Uterus (tissue), 4 donors: Measurements from ENCODE around the gene TFB1M. TPM values are rescaled to one million over a fixed set of nuclear protein-coding genes. Genes with fewer than 3 reads are reported as not detected.

Experiments used
- DNase-seq, 2 donors: peaks; one replicate each; pipeline ENCODE4 v3.0.0-alpha.2; 2019 to 2020
- H3K27ac ChIP-seq, 2 donors: fragments of 200-600 bp; sonication (generic); 1 replicate in 1 of 2; 2 replicates in 1 of 2; pipeline ENCODE4 v1.5.1; 2016 to 2018
- H3K27me3 ChIP-seq, 2 donors: fragments of 200-600 bp; sonication (generic); one replicate each; pipeline ENCODE4 v1.5.1; 2018 to 2019; ENCODE audit warnings: control low read depth in 1 of 2
- H3K36me3 ChIP-seq, 2 donors: fragments of 200-600 bp; sonication (generic); one replicate each; pipeline ENCODE4 v1.5.1; 2019; ENCODE audit warnings: control low read depth in 1 of 2
- H3K4me1 ChIP-seq, 2 donors: fragments of 200-600 bp; sonication (generic); one replicate each; pipeline ENCODE4 v1.5.1; 2018 to 2019; ENCODE audit warnings: control low read depth in 1 of 2
- H3K4me3 ChIP-seq, 2 donors: fragments of 200-600 bp; sonication (generic); 1 replicate in 1 of 2; 2 replicates in 1 of 2; pipeline ENCODE4 v1.5.1; 2018 to 2019; ENCODE audit warnings: mild to moderate bottlenecking in 1 of 2
- H3K9me3 ChIP-seq, 2 donors: fragments of 200-600 bp; sonication (generic); one replicate each; pipeline ENCODE4 v1.5.1; 2019; ENCODE audit warnings: control low read depth in 1 of 2
- CTCF ChIP-seq, 4 experiments: fragments of 200-600 bp in 2 of 4; fragments of 450-650 bp in 2 of 4; sonication (generic) in 2 of 4; IDR thresholded peaks; one replicate each; pipeline ENCODE4 v1.5.1; 2016 to 2019; ENCODE audit warnings: antibody characterized with exemption in 4 of 4, mild to moderate bottlenecking in 2 of 4, moderate library complexity in 1 of 4
- POLR2A ChIP-seq, 2 donors: fragments of 450-650 bp; IDR thresholded peaks; one replicate each; pipeline ENCODE4 v1.6.1; 2016; ENCODE audit warnings: antibody characterized with exemption in 2 of 2, mild to moderate bottlenecking in 1 of 2, moderate library complexity in 1 of 2
- intact Hi-C: fragments of 100-400 bp; cut with DNase I; formaldehyde crosslinking; loops from one replicate; pipeline ENCODE4 v1.15.1; 2023; ENCODE audit warnings: low total_unique reads
- total RNA-seq, 4 donors: library from RNA; depleted of rRNA in 3 of 4; stranded (reverse); fragments of >200 nt in 3 of 4; gene quantifications; one replicate each; pipeline versions ENCODE4 v1.1.0 to v1.2.4, GENCODE V29; 2014 to 2023
- donor health status: DM: yes; HTN: yes; CAD: no.

Gene TFB1M
- total RNA-seq, 4 donors from 2014 or later = 0.59 to 46.1 (median 20.9) TPM

GRCh38 chr6:155301867-155302266, 12.4 kb downstream of the TFB1M start:
- no peaks in the 10 kb centered on the region for H3K9me3 ChIP-seq
- TF ChIP-seq CTCF (IDR thresholded peaks at IDR 0.05) (no peak), POLR2A (IDR thresholded peaks at IDR 0.05) (no peak)
- no peak overlapping the region for H3K27ac ChIP-seq
- intact Hi-C loops = no loop called here
- DNase-seq = no peak
- no peak overlapping the region for H3K4me3 ChIP-seq
- H3K36me3 ChIP-seq = no peaks in the 10 kb centered on the region
- H3K4me1 ChIP-seq = no peaks in the 10 kb centered on the region
- H3K27me3 ChIP-seq = no peaks in the 10 kb centered on the region

- TF ChIP-seq POLR2A (IDR thresholded peaks at IDR 0.05) = no peak
- TF ChIP-seq CTCF (IDR thresholded peaks at IDR 0.05) = no peak
- no peaks in the 10 kb centered on the region for H3K36me3 ChIP-seq
- no peak for DNase-seq
Observed at GRCh38 chr6:155297669-155298068, 16.6 kb downstream of the TFB1M start.

GRCh38 chr6:155292711-155293110, 21.6 kb downstream of the TFB1M start:
- Histone ChIP-seq H3K36me3 (no peaks in the 10 kb centered on the region), H3K27me3 (no peaks in the 10 kb centered on the region), H3K27ac (no peak overlapping the region), H3K9me3 (no peaks in the 10 kb centered on the region), H3K4me3 (no peak overlapping the region), H3K4me1 (no peaks in the 10 kb centered on the region)
- no peak for DNase-seq
- intact Hi-C loops = no loop called here
- TF ChIP-seq CTCF (IDR thresholded peaks at IDR 0.05) = no peak
- no peak for TF ChIP-seq POLR2A (IDR thresholded peaks at IDR 0.05)

More at GRCh38 chr6:155297669-155298068, 16.6 kb downstream of the TFB1M start:
- H3K4me3 ChIP-seq = no peak overlapping the region
- H3K9me3 ChIP-seq = no peaks in the 10 kb centered on the region
- no peaks in the 10 kb centered on the region for H3K27me3 ChIP-seq
- intact Hi-C loops = no loop called here
- H3K27ac ChIP-seq = no peak overlapping the region
- no peaks in the 10 kb centered on the region for H3K4me1 ChIP-seq

GRCh38 chr6:155291291-155291690, 23.0 kb downstream of the TFB1M start:
- TF ChIP-seq POLR2A (IDR thresholded peaks at IDR 0.05) (no peak), CTCF (IDR thresholded peaks at IDR 0.05) (no peak)
- no peaks in the 10 kb centered on the region for H3K27me3 ChIP-seq
- DNase-seq = no peak
- H3K9me3 ChIP-seq = no peaks in the 10 kb centered on the region
- intact Hi-C loops = no loop called here
- H3K36me3 ChIP-seq = no peaks in the 10 kb centered on the region
- no peaks in the 10 kb centered on the region for H3K4me1 ChIP-seq
- no peak overlapping the region for H3K4me3 ChIP-seq
- no peak overlapping the region for H3K27ac ChIP-seq

- no peaks in the 10 kb centered on the region for H3K36me3 ChIP-seq
Observed at GRCh38 chr6:155290491-155290890, 23.8 kb downstream of the TFB1M start.

More at GRCh38 chr6:155290491-155290890, 23.8 kb downstream of the TFB1M start:
- DNase-seq = no peak
- intact Hi-C loops = no loop called here
- no peaks in the 10 kb centered on the region for H3K4me1 ChIP-seq
- no peak overlapping the region for H3K27ac ChIP-seq
- no peaks in the 10 kb centered on the region for H3K9me3 ChIP-seq
- no peaks in the 10 kb centered on the region for H3K27me3 ChIP-seq
- TF ChIP-seq POLR2A (IDR thresholded peaks at IDR 0.05) (no peak), CTCF (IDR thresholded peaks at IDR 0.05) (no peak)
- no peak overlapping the region for H3K4me3 ChIP-seq
